Panc1 (cell line): ENCODE data around the gene LSM14B.

Experiments
- CTCF ChIP-seq: fragments of 450-650 bp; IDR thresholded peaks from 2 replicates; pipeline ENCODE4 v1.5.1; 2017; ENCODE audit warnings: mild to moderate bottlenecking
- POLR2AphosphoS5 ChIP-seq: IDR thresholded peaks from 2 replicates; pipeline ENCODE4 v1.6.1; 2012; ENCODE audit warnings: mild to moderate bottlenecking, low read depth, low read length, moderate library complexity

- no peak for TF ChIP-seq CTCF
- no peak for TF ChIP-seq POLR2AphosphoS5
Observed at GRCh38 chr20:62181808-62182207, 59.5 kb downstream of the LSM14B start.
